Measurements from ENCODE around the gene ARF6. TPM values are rescaled to one million over a fixed set of nuclear protein-coding genes. Genes with fewer than 3 reads are reported as not detected.
"Not testable (repeated sequence)": the region's sequence is repeated elsewhere in the genome, so short reads cannot be mapped to it uniquely, and the experiment has no call there.

Gene ARF6
- total RNA-seq, 1 donor from 2014 or later: 59.1 TPM

GRCh38 chr14:49875640-49876198, 17.2 kb upstream of the ARF6 start:
- FAIRE-seq: no peak
- no peak for DNase-seq (ENCODE audit: low spot score in 2 of 2)

GRCh38 chr14:49876563-49877127, 16.2 kb upstream of the ARF6 start:
- DNase-seq (ENCODE audit: low spot score in 2 of 2) (no peak), FAIRE-seq (no peak)

- no peak for DNase-seq (ENCODE audit: low spot score in 2 of 2)
- no peak for FAIRE-seq
Measured at GRCh38 chr14:49879646-49880204, 13.2 kb upstream of the ARF6 start.

- no peak for FAIRE-seq
Measured at GRCh38 chr14:49880267-49881064, 12.4 kb upstream of the ARF6 start.

GRCh38 chr14:49881350-49882001, 11.4 kb upstream of the ARF6 start:
- FAIRE-seq: no peak

More at GRCh38 chr14:49880267-49881064, 12.4 kb upstream of the ARF6 start:
- DNase-seq (ENCODE audit: low spot score in 2 of 2): no peak

GRCh38 chr14:49882826-49883694, 9.8 kb upstream of the ARF6 start:
- DNase-seq (ENCODE audit: low spot score in 2 of 2) (no peak), FAIRE-seq (no peak)

More at GRCh38 chr14:49881350-49882001, 11.4 kb upstream of the ARF6 start:
- DNase-seq (ENCODE audit: low spot score in 2 of 2): no peak

GRCh38 chr14:49886523-49886922, 6.4 kb upstream of the ARF6 start:
- DNase-seq (ENCODE audit: low spot score in 2 of 2): no peak
- no peak for FAIRE-seq

- no peak for DNase-seq (ENCODE audit: low spot score in 2 of 2)
- no peak for FAIRE-seq
Measured at GRCh38 chr14:49888293-49888692, 4.6 kb upstream of the ARF6 start.

- FAIRE-seq (no peak), DNase-seq (ENCODE audit: low spot score in 2 of 2) (peak; percentile 62 to 76)
Measured at GRCh38 chr14:49892301-49892635, 614 bp upstream of the ARF6 start.

- peak in 1 of 2 donors; percentile 67 for DNase-seq (ENCODE audit: low spot score in 2 of 2)
- no peak for FAIRE-seq
Measured at GRCh38 chr14:49893309-49894213, 679 bp downstream of the ARF6 start.

GRCh38 chr14:49894214-49895107, 1.6 kb downstream of the ARF6 start:
- FAIRE-seq; DNase-seq (ENCODE audit: low spot score in 2 of 2): not testable (repeated sequence)

- no peak for FAIRE-seq
- no peak for DNase-seq (ENCODE audit: low spot score in 2 of 2)
Measured at GRCh38 chr14:49895480-49895879, 2.6 kb downstream of the ARF6 start.

GRCh38 chr14:49896272-49896671, 3.4 kb downstream of the ARF6 start:
- FAIRE-seq; DNase-seq (ENCODE audit: low spot score in 2 of 2): not testable (repeated sequence)

GRCh38 chr14:49896966-49897365, 4.1 kb downstream of the ARF6 start:
- DNase-seq (ENCODE audit: low spot score in 2 of 2): no peak
- no peak for FAIRE-seq

- DNase-seq (ENCODE audit: low spot score in 2 of 2): no peak
- FAIRE-seq: no peak
Measured at GRCh38 chr14:49897414-49897813, 4.5 kb downstream of the ARF6 start.

GRCh38 chr14:49897965-49898364, 5.1 kb downstream of the ARF6 start:
- FAIRE-seq: no peak
- no peak for DNase-seq (ENCODE audit: low spot score in 2 of 2)

- DNase-seq (ENCODE audit: low spot score in 2 of 2): no peak
- FAIRE-seq: no peak
Measured at GRCh38 chr14:49898485-49898884, 5.6 kb downstream of the ARF6 start.

- no peak for FAIRE-seq
- DNase-seq (ENCODE audit: low spot score in 2 of 2): no peak
Measured at GRCh38 chr14:49900973-49901372, 8.1 kb downstream of the ARF6 start.
